H9 (cell line): Measurements from ENCODE around the gene EFCAB12. TPM values are rescaled to one million over a fixed set of nuclear protein-coding genes. Genes with fewer than 3 reads are reported as not detected.
"Not testable (repeated sequence)": the region's sequence is repeated elsewhere in the genome, so short reads cannot be mapped to it uniquely, and the experiment has no call there.

Experiments
- DNase-seq: peaks from one replicate; pipeline ENCODE4 v3.0.0-alpha.2; 2017
- H2AFZ ChIP-seq: one replicate; pipeline ENCODE4 v1.6.1; 2013; ENCODE audit warnings: mild to moderate bottlenecking, low read length, control low read depth, moderate library complexity
- H2AK5ac ChIP-seq: 2 replicates; pipeline ENCODE4 v1.6.1; 2013; ENCODE audit warnings: low read length, control low read depth, mixed read lengths; ENCODE audit not compliant: insufficient read length
- H2BK120ac ChIP-seq: one replicate; pipeline ENCODE4 v1.6.1; 2013; ENCODE audit warnings: low read depth, mild to moderate bottlenecking, low read length, control low read depth, inconsistent platforms; ENCODE audit not compliant: poor library complexity, severe bottlenecking
- H2BK12ac ChIP-seq: 2 replicates; pipeline ENCODE4 v1.6.1; 2013; ENCODE audit warnings: low read length, control low read depth, mixed read lengths, low read depth; ENCODE audit not compliant: insufficient read length
- H2BK15ac ChIP-seq: 2 replicates; pipeline ENCODE4 v1.6.1; 2013; ENCODE audit warnings: low read depth, low read length, control low read depth
- H2BK20ac ChIP-seq: one replicate; pipeline ENCODE4 v1.6.1; 2013; ENCODE audit warnings: low read depth, mild to moderate bottlenecking, low read length, control low read depth, inconsistent platforms; ENCODE audit not compliant: poor library complexity, severe bottlenecking
- H2BK5ac ChIP-seq: 2 replicates; pipeline ENCODE4 v1.6.1; 2013; ENCODE audit warnings: low read length, control low read depth, mixed read lengths; ENCODE audit not compliant: insufficient read length
- H3K14ac ChIP-seq: 2 replicates; pipeline ENCODE4 v1.6.1; 2013; ENCODE audit warnings: low read length, control low read depth; ENCODE audit not compliant: insufficient read depth
- H3K18ac ChIP-seq: 2 replicates; pipeline ENCODE4 v1.6.1; 2013; ENCODE audit warnings: low read depth, mild to moderate bottlenecking, mixed read lengths, low read length, control low read depth; ENCODE audit not compliant: insufficient read length
- H3K23ac ChIP-seq: 2 replicates; pipeline ENCODE4 v1.6.1; 2013; ENCODE audit warnings: low read length, control low read depth, mixed read lengths, low read depth; ENCODE audit not compliant: insufficient read length
- H3K23me2 ChIP-seq: 2 replicates; pipeline ENCODE4 v1.6.1; 2013; ENCODE audit warnings: low read depth, mild to moderate bottlenecking, mixed read lengths, low read length, control low read depth; ENCODE audit not compliant: insufficient read length, poor library complexity, severe bottlenecking
- H3K27ac ChIP-seq: 2 replicates; pipeline ENCODE4 v1.5.1; 2013; ENCODE audit warnings: low read length, control low read depth, mixed read lengths, low read depth; ENCODE audit not compliant: insufficient read length
- H3K27me3 ChIP-seq: 2 replicates; pipeline ENCODE4 v1.6.1; 2013; ENCODE audit warnings: low read length, control low read depth, inconsistent platforms; ENCODE audit not compliant: insufficient read depth
- H3K4ac ChIP-seq: 2 replicates; pipeline ENCODE4 v1.6.1; 2013; ENCODE audit warnings: low read depth, mild to moderate bottlenecking, control low read depth, inconsistent platforms, low read length, moderate library complexity
- H3K4me1 ChIP-seq: 2 replicates; pipeline ENCODE4 v1.6.1; 2013; ENCODE audit warnings: low read length, control low read depth, inconsistent platforms; ENCODE audit not compliant: insufficient read depth
- H3K4me2 ChIP-seq: 2 replicates; pipeline ENCODE4 v1.6.1; 2013; ENCODE audit warnings: low read length, control low read depth, mixed read lengths; ENCODE audit not compliant: insufficient read length, insufficient read depth
- H3K56ac ChIP-seq: 2 replicates; pipeline ENCODE4 v1.6.1; 2013; ENCODE audit warnings: low read depth, mild to moderate bottlenecking, mixed read lengths, low read length, control low read depth; ENCODE audit not compliant: insufficient read length
- H3K79me1 ChIP-seq: 2 replicates; pipeline ENCODE4 v1.6.1; 2013; ENCODE audit warnings: low read depth, mild to moderate bottlenecking, moderate library complexity, low read length, control low read depth, inconsistent platforms; ENCODE audit not compliant: insufficient read depth, poor library complexity, severe bottlenecking
- H3K79me2 ChIP-seq: 2 replicates; pipeline ENCODE4 v1.6.1; 2013; ENCODE audit warnings: low read length, control low read depth, inconsistent platforms; ENCODE audit not compliant: insufficient read depth
- H3K9ac ChIP-seq: 2 replicates; pipeline ENCODE4 v1.6.1; 2013; ENCODE audit warnings: low read length, control low read depth, mixed read lengths; ENCODE audit not compliant: insufficient read length; ENCODE audit errors: extremely low read depth
- H3K9me3 ChIP-seq: one replicate; pipeline ENCODE4 v1.6.1; 2013; ENCODE audit warnings: low read depth, low read length, inconsistent platforms; ENCODE audit not compliant: control insufficient read depth
- H3T11ph ChIP-seq: one replicate; pipeline ENCODE4 v1.6.1; 2013; ENCODE audit warnings: mild to moderate bottlenecking, low read length, control low read depth, inconsistent platforms
- H4K20me1 ChIP-seq: one replicate; pipeline ENCODE4 v1.6.1; 2013; ENCODE audit not compliant: control insufficient read depth, insufficient read length, insufficient read depth
- H4K5ac ChIP-seq: 2 replicates; pipeline ENCODE4 v1.6.1; 2013; ENCODE audit warnings: low read depth, mild to moderate bottlenecking, mixed read lengths, low read length, control low read depth; ENCODE audit not compliant: insufficient read length
- H4K8ac ChIP-seq: replicated peaks from 2 replicates; pipeline ENCODE4 v1.6.1; 2013; ENCODE audit warnings: low read length, control low read depth, mixed read lengths, low read depth; ENCODE audit not compliant: insufficient read length
- H4K91ac ChIP-seq: 2 replicates; pipeline ENCODE4 v1.6.1; 2013; ENCODE audit warnings: low read depth, mild to moderate bottlenecking, moderate library complexity, mixed read lengths, low read length, control low read depth; ENCODE audit not compliant: insufficient read length
- H3K27ac Mint-ChIP-seq, 3 experiments: 2 replicates in 2 of 3; 3 replicates in 1 of 3; pipeline ENCODE4 v1.8.0; 2020 to 2021; ENCODE audit warnings: mixed read lengths in 3 of 3, mild to moderate bottlenecking in 1 of 3, moderate library complexity in 1 of 3
- H3K27me3 Mint-ChIP-seq: 2 replicates; pipeline ENCODE4 v1.8.0; 2021; ENCODE audit warnings: low read depth, mild to moderate bottlenecking, moderate library complexity, mixed read lengths
- H3K36me3 Mint-ChIP-seq, 3 experiments: 2 replicates in 2 of 3; 3 replicates in 1 of 3; pipeline ENCODE4 v1.8.0; 2020 to 2021; ENCODE audit warnings: low read depth in 3 of 3, mixed read lengths in 3 of 3; ENCODE audit not compliant: insufficient read depth in 1 of 3
- H3K4me1 Mint-ChIP-seq, 2 experiments: 2 replicates each; pipeline ENCODE4 v1.8.0; 2020; ENCODE audit warnings: mixed read lengths in 2 of 2
- H3K4me3 Mint-ChIP-seq, 2 experiments: 2 replicates in 1 of 2; 3 replicates in 1 of 2; pipeline ENCODE4 v1.8.0; 2020 to 2021; ENCODE audit warnings: mild to moderate bottlenecking in 2 of 2, mixed read lengths in 2 of 2, moderate library complexity in 1 of 2
- H3K9me3 Mint-ChIP-seq, 2 experiments: 2 replicates in 1 of 2; 3 replicates in 1 of 2; pipeline ENCODE4 v1.8.0; 2020; ENCODE audit warnings: mild to moderate bottlenecking in 2 of 2, mixed read lengths in 2 of 2, moderate library complexity in 1 of 2
- CTCF ChIP-seq: fragments of 200-600 bp; sonication (generic); conservative IDR thresholded peaks from 3 replicates; pipeline ENCODE4 v1.8.0; 2021; ENCODE audit warnings: antibody characterized with exemption, mild to moderate bottlenecking
- WGBS: extraction: QIAGEN DNeasy Blood & Tissue Kit; methylation state at CpG from one replicate; pipeline ENCODE4 v1.1.7; 2013; ENCODE audit warnings: missing lambda C conversion rate, low lambda C conversion rate, mixed read lengths; ENCODE audit not compliant: insufficient read length; ENCODE audit errors: extremely low coverage; 5-methylcytosine and 5-hydroxymethylcytosine counted together
- total RNA-seq: library from RNA; stranded (reverse); gene quantifications from 2 replicates; pipeline ENCODE4 v1.2.1, GENCODE V29; 2021

The EFCAB12 gene
- total RNA-seq, 1 experiment from 2014 or later: 0.28 TPM

- Histone ChIP-seq H3K18ac (no peak overlapping the region), H3K23me2 (peaks cover 5% of the 10 kb centered on the region), H4K91ac (no peak overlapping the region), H2BK12ac (no peak overlapping the region), H3K9ac (peak overlapping the region; percentile 97), H2BK20ac (no peak overlapping the region), H3K4me2 (peak overlapping the region; percentile 72), H3K4ac (no peak overlapping the region), H2BK15ac (no peak overlapping the region), H3K56ac (no peak overlapping the region), H3K79me2 (peaks cover 22% of the 10 kb centered on the region; the same call in 1 of the 2 replicates), H3K79me1 (peaks cover 12% of the 10 kb centered on the region), H2BK120ac (no peak overlapping the region), H4K20me1 (no peaks in the 10 kb centered on the region), H4K8ac (no peak overlapping the region), H3T11ph (no peak overlapping the region), H3K4me1 (peaks cover 5% of the 10 kb centered on the region; the same call in 1 of the 2 replicates), H3K9me3 (no peaks in the 10 kb centered on the region), H2AK5ac (no peak overlapping the region), H2AFZ (no peak overlapping the region), H3K23ac (no peak overlapping the region), H2BK5ac (no peak overlapping the region), H4K5ac (no peak overlapping the region), H3K14ac (peak overlapping the region; percentile 80), H3K27me3 (no peaks in the 10 kb centered on the region), H3K27ac (no peak overlapping the region)
- DNase-seq: no peak
- peak overlapping the region; percentile 97 to 99 for H3K4me3 Mint-ChIP-seq
- peaks cover 10 to 13% of the 10 kb centered on the region in 2 experiments for H3K4me1 Mint-ChIP-seq
- no peaks in the 10 kb centered on the region; the same call in 1 of the 2 replicates for H3K27me3 Mint-ChIP-seq
- TF ChIP-seq CTCF: no peak
- peak overlapping the region; percentile 96 to 99 (median 97); a peak in 6 of 7 replicates for H3K27ac Mint-ChIP-seq
- H3K9me3 Mint-ChIP-seq: no peaks in the 10 kb centered on the region
- H3K36me3 Mint-ChIP-seq: peaks cover 11 to 25% (median 22%) of the 10 kb centered on the region in 3 experiments; a peak in 6 of 7 replicates
- no CpG with 5 or more reads among the region's 18 CpGs for WGBS
Observed at GRCh38 chr3:129398803-129399144, 29.7 kb downstream of the EFCAB12 start.

- H3K27me3 Mint-ChIP-seq, H2AK5ac ChIP-seq, H2AFZ ChIP-seq, H4K20me1 ChIP-seq, H3K9me3 ChIP-seq, H3T11ph ChIP-seq, H3K4me1 ChIP-seq, H3K9me3 Mint-ChIP-seq, DNase-seq, H2BK15ac ChIP-seq, H3K18ac ChIP-seq, H3K14ac ChIP-seq, H3K23me2 ChIP-seq, H4K5ac ChIP-seq, H3K4ac ChIP-seq, H4K8ac ChIP-seq, H2BK120ac ChIP-seq, H2BK12ac ChIP-seq, H3K56ac ChIP-seq, H3K27me3 ChIP-seq, H3K27ac ChIP-seq, H3K4me2 ChIP-seq, H3K4me3 Mint-ChIP-seq, H3K9ac ChIP-seq, H2BK20ac ChIP-seq, H3K23ac ChIP-seq, H4K91ac ChIP-seq, H2BK5ac ChIP-seq, H3K27ac Mint-ChIP-seq: not testable (repeated sequence)
- Mint-ChIP-seq H3K36me3 (peaks cover 28 to 65% (median 59%) of the 10 kb centered on the region in 3 experiments; a peak in 6 of 7 replicates), H3K4me1 (peaks cover 14 to 21% of the 10 kb centered on the region in 2 experiments)
- WGBS: no CpG with 5 or more reads among the region's 17 CpGs
- peaks cover 22% of the 10 kb centered on the region; the same call in 1 of the 2 replicates for H3K79me2 ChIP-seq
- H3K79me1 ChIP-seq: peaks cover 12% of the 10 kb centered on the region
Observed at GRCh38 chr3:129393760-129394564, 34.5 kb downstream of the EFCAB12 start.
